Thyroid gland (tissue), 4 donors: ENCODE data around the gene TOP3A.

Experiments used
- CTCF ChIP-seq, 6 experiments: fragments of 200-600 bp in 3 of 6; fragments of 450-650 bp in 3 of 6; sonication (generic) in 3 of 6; IDR thresholded peaks; one replicate each; pipeline ENCODE4 v1.5.1; 2016 to 2019; ENCODE audit warnings: antibody characterized with exemption in 6 of 6, mild to moderate bottlenecking in 2 of 6, inconsistent platforms in 1 of 6, moderate library complexity in 1 of 6
- POLR2A ChIP-seq, 2 donors: fragments of 450-650 bp; IDR thresholded peaks; one replicate each; pipeline ENCODE4 v1.6.1; 2017; ENCODE audit warnings: antibody characterized with exemption in 2 of 2, mild to moderate bottlenecking in 2 of 2, moderate library complexity in 1 of 2

DNA sequence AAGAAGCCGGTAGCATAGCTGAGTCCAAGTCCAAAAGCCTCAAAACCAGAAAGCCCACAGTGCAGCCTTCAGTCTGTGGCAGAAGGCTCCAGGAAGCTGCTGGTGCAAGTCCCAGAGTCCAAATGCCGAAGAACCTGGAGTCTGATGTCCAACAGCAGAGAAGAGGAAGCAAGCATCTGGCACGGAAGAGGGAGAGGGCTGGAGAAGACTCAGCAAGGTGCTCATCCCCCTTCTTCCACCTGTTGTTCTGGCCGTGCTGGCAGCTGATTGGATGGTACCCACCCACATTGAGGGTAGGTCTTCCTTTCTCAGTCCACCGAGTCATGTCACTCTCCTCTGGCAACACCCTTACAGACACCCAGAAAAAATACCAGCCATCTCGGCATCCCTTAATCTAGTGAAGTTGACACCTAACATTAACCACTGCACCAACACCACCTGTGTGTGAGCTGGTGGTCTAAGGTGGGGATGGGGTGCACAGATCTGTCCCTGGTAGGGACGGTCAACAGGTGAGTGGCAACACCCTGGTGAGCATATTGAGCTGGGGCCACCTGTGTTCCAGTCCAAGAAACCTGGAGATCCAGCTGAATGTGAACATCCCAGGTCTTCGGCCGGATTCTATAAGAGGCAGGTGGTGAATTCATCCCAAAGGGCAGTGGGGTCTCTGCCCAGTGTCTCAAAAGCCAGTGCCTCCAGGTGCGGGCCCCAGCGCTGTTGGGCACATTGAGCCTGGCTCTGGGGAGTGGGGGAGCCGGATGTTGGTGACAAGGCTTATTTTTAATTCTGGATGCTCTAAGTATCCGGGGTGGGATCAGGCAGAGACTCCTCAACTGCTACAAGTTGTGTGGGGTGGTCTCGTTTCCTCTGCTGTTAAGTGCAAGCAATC lies 44.5 kb downstream of the TOP3A start:
- TF ChIP-seq POLR2A (IDR thresholded peaks at IDR 0.05) = no peak
- no peak for TF ChIP-seq CTCF (IDR thresholded peaks at IDR 0.05)
